ENCODE results near the gene CDH3. TPM values are rescaled to one million over a fixed set of nuclear protein-coding genes. Genes with fewer than 3 reads are reported as not detected.

CDH3 gene
- total and polyA plus RNA-seq, 10 of the 15 experiments (the other 5 are each of a cell fraction or from before 2014, with no cell fraction given) = 0.05 to 0.44 (median 0.12) TPM; not detected in 5

- DNase-seq (ENCODE audit: low read depth, low spot score) (no peak), FAIRE-seq (no peak), ATAC-seq (no peak)
- in situ Hi-C loops (cut with MboI) = no loop called here
- Histone ChIP-seq H3K4me1 (ENCODE audit: control insufficient read depth, insufficient read depth, low read length) (no peaks in the 10 kb centered on the region), H4K20me1 (ENCODE audit: control insufficient read depth, insufficient read depth) (no peaks in the 10 kb centered on the region), H3K27me3 (replicated peaks in 1 of 2; ENCODE audit: control insufficient read depth in 2 of 2, insufficient read depth in 2 of 2, low read length in 1 of 2) (no peaks in the 10 kb centered on the region), H3K36me3 (ENCODE audit: control insufficient read depth in 2 of 2, insufficient read depth in 2 of 2, low read length in 1 of 2) (no peaks in the 10 kb centered on the region), H3K79me2 (ENCODE audit: control insufficient read depth, insufficient read depth, low read length) (no peaks in the 10 kb centered on the region), H3K9me3 (replicated peaks; ENCODE audit: control insufficient read depth, insufficient read depth, low read length) (no peaks in the 10 kb centered on the region), H3K27ac (ENCODE audit: control insufficient read depth, insufficient read depth) (no peak overlapping the region), H3K4me3 (no peak overlapping the region), H2AFZ (ENCODE audit: control insufficient read depth, low read depth, low read length) (no peak overlapping the region), H3K9ac (ENCODE audit: control insufficient read depth, insufficient read depth, low read length) (no peak overlapping the region), H3K4me2 (ENCODE audit: control insufficient read depth, insufficient read depth) (no peak overlapping the region)
- intact Hi-C loops (cut with micrococcal nuclease; ENCODE audit: unreplicated experiment) = no loop called here
- ChIA-PET CTCF (no interaction called here), RAD21 (ENCODE audit: unreplicated experiment) (no interaction called here), POLR2A (no interaction called here), SMC1A (ENCODE audit: uncharacterized antibody, unreplicated experiment) (no interaction called here)
- TF ChIP-seq CEBPB (IDR thresholded peaks at IDR 0.05; ENCODE audit: borderline replicate concordance in 1 of 2, low read depth in 2 of 2, low read length in 2 of 2) = no peak
- no peak for TF ChIP-seq FOS (IDR thresholded peaks at IDR 0.05; ENCODE audit: borderline replicate concordance, extremely low read depth, insufficient read length)
- TF ChIP-seq ZBTB4 (CRISPR knock-in tag; IDR thresholded peaks at IDR 0.05) = no peak
- no peak for TF ChIP-seq MLLT1 (IDR thresholded peaks at IDR 0.05)
- no peak for TF ChIP-seq SKIL (IDR thresholded peaks at IDR 0.05; ENCODE audit: low read depth, poor library complexity, severe bottlenecking)
- no peak for TF ChIP-seq RB1 (IDR thresholded peaks at IDR 0.05; ENCODE audit: borderline replicate concordance)
- TF ChIP-seq CBFB (IDR thresholded peaks at IDR 0.05; ENCODE audit: low read depth) = no peak
- TF ChIP-seq NR2C1 (IDR thresholded peaks at IDR 0.05) = no peak
- TF ChIP-seq, protein P1, sequence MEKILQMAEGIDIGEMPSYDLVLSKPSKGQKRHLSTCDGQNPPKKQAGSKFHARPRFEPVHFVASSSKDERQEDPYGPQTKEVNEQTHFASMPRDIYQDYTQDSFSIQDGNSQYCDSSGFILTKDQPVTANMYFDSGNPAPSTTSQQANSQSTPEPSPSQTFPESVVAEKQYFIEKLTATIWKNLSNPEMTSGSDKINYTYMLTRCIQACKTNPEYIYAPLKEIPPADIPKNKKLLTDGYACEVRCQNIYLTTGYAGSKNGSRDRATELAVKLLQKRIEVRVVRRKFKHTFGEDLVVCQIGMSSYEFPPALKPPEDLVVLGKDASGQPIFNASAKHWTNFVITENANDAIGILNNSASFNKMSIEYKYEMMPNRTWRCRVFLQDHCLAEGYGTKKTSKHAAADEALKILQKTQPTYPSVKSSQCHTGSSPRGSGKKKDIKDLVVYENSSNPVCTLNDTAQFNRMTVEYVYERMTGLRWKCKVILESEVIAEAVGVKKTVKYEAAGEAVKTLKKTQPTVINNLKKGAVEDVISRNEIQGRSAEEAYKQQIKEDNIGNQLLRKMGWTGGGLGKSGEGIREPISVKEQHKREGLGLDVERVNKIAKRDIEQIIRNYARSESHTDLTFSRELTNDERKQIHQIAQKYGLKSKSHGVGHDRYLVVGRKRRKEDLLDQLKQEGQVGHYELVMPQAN (conservative IDR thresholded peaks at IDR 0.05) = no peak
- TF ChIP-seq KDM1A (IDR thresholded peaks at IDR 0.05; ENCODE audit: borderline replicate concordance) = no peak
- no peak for TF ChIP-seq ZNF622 (IDR thresholded peaks at IDR 0.05)
- TF ChIP-seq MEF2A (IDR thresholded peaks at IDR 0.05; ENCODE audit: insufficient read depth, low read depth, low read length) = no peak
- TF ChIP-seq NFXL1 (IDR thresholded peaks at IDR 0.05; ENCODE audit: borderline replicate concordance) = no peak
- TF ChIP-seq CREM (IDR thresholded peaks at IDR 0.05; ENCODE audit: low read depth) = no peak
- 69% methylated on average over 2 of the region's 2 CpGs for WGBS (ENCODE audit: insufficient coverage, insufficient replicate concordance, low lambda C conversion rate, missing lambda C conversion rate)
- BruUV-seq (replicated peaks) = no TSS peak
Observed at GRCh38 chr16:68652659-68653058, 7.5 kb downstream of the CDH3 start.
